ENCODE data around the gene CCT8.

The CCT8 gene

DNA sequence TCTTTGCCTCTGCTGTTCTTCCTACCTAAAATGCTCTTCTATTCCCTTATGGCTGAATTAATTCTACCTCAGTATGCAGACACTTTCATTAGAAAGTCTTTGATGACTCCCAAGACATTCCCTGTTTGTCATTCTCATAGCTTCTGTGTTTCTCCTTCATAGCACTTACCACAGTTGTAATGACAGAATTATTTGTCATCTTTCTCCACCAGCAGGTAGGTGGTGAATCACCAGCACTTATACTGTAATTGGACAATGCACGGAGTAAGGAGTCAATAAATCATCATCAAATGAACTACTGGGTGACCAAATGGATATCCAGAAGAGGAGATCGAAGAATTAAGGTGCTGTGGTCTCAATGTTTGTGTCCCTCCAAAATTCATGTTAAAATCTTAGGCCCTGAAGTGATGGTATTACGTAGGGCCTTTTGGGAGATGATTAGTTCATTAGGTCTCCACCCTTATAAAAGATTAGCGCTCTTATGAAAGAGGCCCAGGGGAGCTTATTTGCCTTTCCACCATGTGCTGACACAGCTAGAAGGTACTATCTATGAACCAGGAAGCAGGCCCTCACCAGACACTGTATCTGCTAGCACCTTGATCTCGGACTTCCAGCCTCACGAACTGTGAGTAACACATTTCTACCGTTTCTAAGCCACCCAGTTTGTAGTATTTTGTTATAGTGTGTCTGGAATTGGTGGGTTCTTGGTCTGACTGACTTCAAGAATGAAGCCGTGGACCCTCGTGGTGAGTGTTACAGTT is 2.4 kb upstream of the CCT8 start:
- H3K9me3 ChIP-seq (ENCODE audit: control insufficient read depth, low read depth, low read length), result no peaks in the 10 kb centered on the region
- H3K4me1 ChIP-seq (ENCODE audit: control insufficient read depth, low read depth, low read length), result peaks cover 5% of the 10 kb centered on the region
- H3K27ac ChIP-seq (ENCODE audit: low read length), result no peak overlapping the region
- no peak overlapping the region for H3K4me3 ChIP-seq (ENCODE audit: low read length)
- no peaks in the 10 kb centered on the region for H3K36me3 ChIP-seq (ENCODE audit: control insufficient read depth, low read depth, low read length)
- H3K9ac ChIP-seq (ENCODE audit: low read length), result no peak overlapping the region
- H3K27me3 ChIP-seq (ENCODE audit: control insufficient read depth, insufficient read depth, low read length), result no peaks in the 10 kb centered on the region

GRCh38 chr21:29074783-29075182 is 1.3 kb upstream of the CCT8 start:
- Histone ChIP-seq H3K4me3 (ENCODE audit: low read length) (no peak overlapping the region), H3K9ac (ENCODE audit: low read length) (no peak overlapping the region), H3K4me1 (ENCODE audit: control insufficient read depth, low read depth, low read length) (peaks cover 5% of the 10 kb centered on the region), H3K27ac (ENCODE audit: low read length) (no peak overlapping the region), H3K27me3 (ENCODE audit: control insufficient read depth, insufficient read depth, low read length) (no peaks in the 10 kb centered on the region), H3K9me3 (ENCODE audit: control insufficient read depth, low read depth, low read length) (no peaks in the 10 kb centered on the region), H3K36me3 (ENCODE audit: control insufficient read depth, low read depth, low read length) (peaks cover 7% of the 10 kb centered on the region)

DNA sequence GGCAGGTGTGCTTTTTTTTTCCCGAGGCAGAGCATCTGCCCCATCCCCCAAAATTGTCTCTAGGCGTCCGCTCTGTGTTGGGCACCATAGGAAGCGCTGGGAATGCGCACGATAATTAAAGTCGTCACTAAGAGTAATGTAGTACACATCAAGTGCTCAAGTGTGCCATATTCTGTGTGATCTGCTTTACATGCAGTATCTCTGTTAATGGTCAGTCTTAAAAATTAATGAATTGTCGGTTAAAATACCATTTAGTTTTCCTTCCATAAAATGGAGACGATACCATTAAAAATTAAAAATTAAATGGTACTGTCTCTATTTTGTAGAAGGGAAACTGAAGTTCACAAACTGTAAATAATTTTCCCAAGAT is 544 bp upstream of the CCT8 start:
- H3K9ac ChIP-seq (ENCODE audit: low read length), result peak overlapping the region; percentile 99
- H3K27me3 ChIP-seq (ENCODE audit: control insufficient read depth, insufficient read depth, low read length), result no peaks in the 10 kb centered on the region
- peaks cover 14% of the 10 kb centered on the region for H3K36me3 ChIP-seq (ENCODE audit: control insufficient read depth, low read depth, low read length)
- peak overlapping the region; percentile 91 for H3K27ac ChIP-seq (ENCODE audit: low read length)
- peak overlapping the region; percentile 100 for H3K4me3 ChIP-seq (ENCODE audit: low read length)
- no peaks in the 10 kb centered on the region for H3K9me3 ChIP-seq (ENCODE audit: control insufficient read depth, low read depth, low read length)
- peaks cover 5% of the 10 kb centered on the region for H3K4me1 ChIP-seq (ENCODE audit: control insufficient read depth, low read depth, low read length)

DNA sequence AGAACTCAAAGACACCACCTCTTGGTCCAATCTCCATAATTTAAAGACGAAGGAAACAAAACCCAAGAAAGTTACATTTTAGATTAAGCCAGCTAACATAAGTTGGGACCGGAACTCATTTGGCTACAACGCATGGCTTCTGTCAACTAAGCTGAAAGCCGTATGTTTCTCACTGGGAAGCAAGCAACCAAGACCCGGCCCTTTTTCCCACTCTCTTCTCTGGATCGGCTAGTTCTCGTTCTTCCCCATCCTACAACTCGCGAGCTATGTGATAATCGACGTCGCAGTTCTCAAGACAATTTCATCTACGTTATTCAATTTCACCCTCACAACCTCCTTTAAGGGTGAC is 601 bp downstream of the CCT8 start:
- peak overlapping the region; percentile 99 for H3K9ac ChIP-seq (ENCODE audit: low read length)
- H3K4me3 ChIP-seq (ENCODE audit: low read length), result peak overlapping the region; percentile 100
- no peaks in the 10 kb centered on the region for H3K9me3 ChIP-seq (ENCODE audit: control insufficient read depth, low read depth, low read length)
- peaks cover 24% of the 10 kb centered on the region for H3K36me3 ChIP-seq (ENCODE audit: control insufficient read depth, low read depth, low read length)
- H3K27me3 ChIP-seq (ENCODE audit: control insufficient read depth, insufficient read depth, low read length), result no peaks in the 10 kb centered on the region
- H3K27ac ChIP-seq (ENCODE audit: low read length), result peak overlapping the region; percentile 92
- peaks cover 5% of the 10 kb centered on the region for H3K4me1 ChIP-seq (ENCODE audit: control insufficient read depth, low read depth, low read length)

DNA sequence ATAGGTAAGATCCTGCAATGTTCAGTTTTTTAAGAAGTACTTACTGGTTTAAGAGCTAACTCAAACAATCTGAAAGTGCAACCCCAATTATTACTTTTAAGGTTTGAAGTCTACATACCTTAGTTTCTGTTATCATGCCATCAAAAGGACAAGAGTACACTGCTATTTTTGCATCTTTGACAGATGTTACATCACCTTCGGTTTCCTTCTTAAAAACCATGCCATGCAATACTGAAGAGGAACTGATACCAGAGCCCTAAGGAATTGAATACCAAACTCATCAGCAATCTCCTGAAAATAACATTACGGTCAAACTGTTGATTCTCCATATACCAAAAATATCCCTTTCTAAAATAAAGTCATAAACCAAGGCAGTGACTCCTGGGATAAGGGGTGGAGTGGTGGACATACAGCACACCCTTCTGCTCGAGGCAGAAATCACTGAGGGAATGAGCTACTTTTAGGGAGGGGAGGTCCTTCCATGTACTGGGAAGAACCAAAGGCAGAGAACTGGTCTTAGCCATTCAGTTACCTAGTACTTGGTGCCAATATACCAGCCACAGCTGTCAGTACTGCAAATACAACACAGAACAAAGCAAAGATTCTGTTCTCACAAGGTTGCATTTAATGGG is 8.5 kb downstream of the CCT8 start:
- H3K9me3 ChIP-seq (ENCODE audit: control insufficient read depth, low read depth, low read length), result no peaks in the 10 kb centered on the region
- H3K27me3 ChIP-seq (ENCODE audit: control insufficient read depth, insufficient read depth, low read length), result no peaks in the 10 kb centered on the region
- H3K4me3 ChIP-seq (ENCODE audit: low read length), result no peak overlapping the region
- no peaks in the 10 kb centered on the region for H3K4me1 ChIP-seq (ENCODE audit: control insufficient read depth, low read depth, low read length)
- H3K9ac ChIP-seq (ENCODE audit: low read length), result no peak overlapping the region
- H3K36me3 ChIP-seq (ENCODE audit: control insufficient read depth, low read depth, low read length), result peaks cover 95% of the 10 kb centered on the region
- H3K27ac ChIP-seq (ENCODE audit: low read length), result no peak overlapping the region

DNA sequence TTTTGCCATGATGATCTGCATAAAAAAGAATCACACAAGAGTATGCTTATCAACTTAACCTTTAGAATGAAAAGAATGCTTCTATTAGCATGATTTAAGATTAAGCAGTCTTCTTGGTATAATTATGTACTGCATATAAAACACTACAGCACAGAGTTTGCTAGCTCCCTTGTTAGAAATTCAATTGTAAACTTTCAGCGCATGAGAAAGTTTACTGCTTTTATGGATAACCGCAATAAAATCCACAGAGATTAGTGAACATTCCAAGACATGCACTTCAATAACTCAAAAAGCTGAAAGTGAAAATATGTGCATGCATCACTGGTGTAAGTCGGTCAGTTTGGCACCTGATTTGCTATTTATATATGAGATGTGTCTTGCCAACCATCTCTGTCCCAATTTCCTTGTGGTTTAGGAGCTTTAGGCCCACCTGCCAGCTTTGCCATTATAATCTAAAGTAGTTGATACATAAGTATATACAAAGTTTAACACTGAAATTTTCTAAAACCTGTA is 16.9 kb downstream of the CCT8 start:
- H3K4me3 ChIP-seq (ENCODE audit: low read length), result no peak overlapping the region
- peaks cover 74% of the 10 kb centered on the region for H3K36me3 ChIP-seq (ENCODE audit: control insufficient read depth, low read depth, low read length)
- no peak overlapping the region for H3K9ac ChIP-seq (ENCODE audit: low read length)
- H3K4me1 ChIP-seq (ENCODE audit: control insufficient read depth, low read depth, low read length), result no peaks in the 10 kb centered on the region
- no peaks in the 10 kb centered on the region for H3K9me3 ChIP-seq (ENCODE audit: control insufficient read depth, low read depth, low read length)
- H3K27me3 ChIP-seq (ENCODE audit: control insufficient read depth, insufficient read depth, low read length), result no peaks in the 10 kb centered on the region
- no peak overlapping the region for H3K27ac ChIP-seq (ENCODE audit: low read length)

- Histone ChIP-seq H3K9ac (ENCODE audit: low read length) (no peak overlapping the region), H3K9me3 (ENCODE audit: control insufficient read depth, low read depth, low read length) (no peaks in the 10 kb centered on the region), H3K27ac (ENCODE audit: low read length) (no peak overlapping the region), H3K4me1 (ENCODE audit: control insufficient read depth, low read depth, low read length) (no peaks in the 10 kb centered on the region), H3K36me3 (ENCODE audit: control insufficient read depth, low read depth, low read length) (peaks cover 73% of the 10 kb centered on the region), H3K4me3 (ENCODE audit: low read length) (no peak overlapping the region), H3K27me3 (ENCODE audit: control insufficient read depth, insufficient read depth, low read length) (no peaks in the 10 kb centered on the region)
These were observed 17.4 kb downstream of the CCT8 start for GRCh38 chr21:29056005-29056404.

GRCh38 chr21:29055080-29055479 is 18.4 kb downstream of the CCT8 start:
- H3K9ac ChIP-seq (ENCODE audit: low read length), result no peak overlapping the region
- H3K36me3 ChIP-seq (ENCODE audit: control insufficient read depth, low read depth, low read length), result peaks cover 73% of the 10 kb centered on the region
- no peak overlapping the region for H3K4me3 ChIP-seq (ENCODE audit: low read length)
- no peaks in the 10 kb centered on the region for H3K27me3 ChIP-seq (ENCODE audit: control insufficient read depth, insufficient read depth, low read length)
- no peaks in the 10 kb centered on the region for H3K9me3 ChIP-seq (ENCODE audit: control insufficient read depth, low read depth, low read length)
- H3K27ac ChIP-seq (ENCODE audit: low read length), result no peak overlapping the region
- no peaks in the 10 kb centered on the region for H3K4me1 ChIP-seq (ENCODE audit: control insufficient read depth, low read depth, low read length)

GRCh38 chr21:29053656-29054055 is 19.8 kb downstream of the CCT8 start:
- peaks cover 73% of the 10 kb centered on the region for H3K36me3 ChIP-seq (ENCODE audit: control insufficient read depth, low read depth, low read length)
- H3K27me3 ChIP-seq (ENCODE audit: control insufficient read depth, insufficient read depth, low read length), result no peaks in the 10 kb centered on the region
- H3K4me3 ChIP-seq (ENCODE audit: low read length), result no peak overlapping the region
- no peak overlapping the region for H3K27ac ChIP-seq (ENCODE audit: low read length)
- H3K4me1 ChIP-seq (ENCODE audit: control insufficient read depth, low read depth, low read length), result no peaks in the 10 kb centered on the region
- H3K9me3 ChIP-seq (ENCODE audit: control insufficient read depth, low read depth, low read length), result no peaks in the 10 kb centered on the region
- H3K9ac ChIP-seq (ENCODE audit: low read length), result no peak overlapping the region

DNA sequence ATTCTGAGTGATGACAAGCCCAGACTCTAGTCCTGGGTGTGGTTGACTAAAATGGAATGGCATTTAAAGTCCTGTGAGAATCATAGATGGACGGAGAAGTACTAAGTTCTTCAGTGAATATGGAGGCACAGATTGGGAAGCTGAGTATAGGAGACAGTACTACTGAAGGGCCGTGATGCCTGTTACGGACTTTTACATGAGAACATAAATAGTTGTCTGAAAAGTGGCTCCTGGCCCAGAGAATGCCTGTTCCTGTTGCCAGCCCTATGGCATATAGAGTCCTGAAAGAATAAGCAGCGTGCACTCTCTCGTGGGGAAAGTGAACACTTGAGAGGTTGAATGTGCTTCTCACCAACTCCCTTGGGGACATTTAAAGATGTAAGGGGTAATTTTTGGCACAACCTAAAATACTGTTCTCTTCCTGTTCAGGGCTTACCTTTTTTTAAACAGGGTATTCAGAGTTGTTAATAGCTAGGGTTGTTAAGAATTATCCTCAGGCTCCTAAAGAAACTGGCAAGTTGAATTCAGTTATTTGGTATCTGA is 20.4 kb downstream of the CCT8 start:
- Histone ChIP-seq H3K9ac (ENCODE audit: low read length) (no peak overlapping the region), H3K27me3 (ENCODE audit: control insufficient read depth, insufficient read depth, low read length) (no peaks in the 10 kb centered on the region), H3K9me3 (ENCODE audit: control insufficient read depth, low read depth, low read length) (no peaks in the 10 kb centered on the region), H3K4me1 (ENCODE audit: control insufficient read depth, low read depth, low read length) (no peaks in the 10 kb centered on the region), H3K27ac (ENCODE audit: low read length) (no peak overlapping the region), H3K4me3 (ENCODE audit: low read length) (no peak overlapping the region), H3K36me3 (ENCODE audit: control insufficient read depth, low read depth, low read length) (peaks cover 70% of the 10 kb centered on the region)

- H3K9ac ChIP-seq (ENCODE audit: low read length), result no peak overlapping the region
- H3K27ac ChIP-seq (ENCODE audit: low read length), result no peak overlapping the region
- H3K4me1 ChIP-seq (ENCODE audit: control insufficient read depth, low read depth, low read length), result no peaks in the 10 kb centered on the region
- H3K36me3 ChIP-seq (ENCODE audit: control insufficient read depth, low read depth, low read length), result peaks cover 70% of the 10 kb centered on the region
- H3K27me3 ChIP-seq (ENCODE audit: control insufficient read depth, insufficient read depth, low read length), result no peaks in the 10 kb centered on the region
- no peaks in the 10 kb centered on the region for H3K9me3 ChIP-seq (ENCODE audit: control insufficient read depth, low read depth, low read length)
- no peak overlapping the region for H3K4me3 ChIP-seq (ENCODE audit: low read length)
These were observed 21.2 kb downstream of the CCT8 start for GRCh38 chr21:29052224-29052623.

DNA sequence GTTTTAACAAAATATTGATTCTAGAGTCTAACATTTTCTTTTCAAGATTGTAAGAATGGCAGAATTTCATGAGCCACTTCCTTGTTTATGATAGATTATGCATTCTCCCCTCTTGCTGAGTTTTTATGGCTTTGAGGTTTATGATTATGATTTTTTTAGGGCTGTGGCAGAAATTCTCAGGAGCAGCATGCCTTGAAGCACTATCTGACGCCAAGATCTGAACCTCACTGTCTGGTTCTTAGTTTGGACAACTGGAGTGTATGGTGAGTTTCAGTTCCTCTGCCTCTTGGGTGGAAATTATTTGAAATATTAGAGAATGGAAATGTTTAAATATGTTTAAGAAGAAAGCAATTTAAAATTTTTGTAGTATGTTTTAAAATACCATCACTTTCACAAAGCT is 38.8 kb downstream of the CCT8 start:
- peaks cover 77% of the 10 kb centered on the region for H3K36me3 ChIP-seq (ENCODE audit: control insufficient read depth, low read depth, low read length)
- H3K9ac ChIP-seq (ENCODE audit: low read length), result no peak overlapping the region
- no peak overlapping the region for H3K27ac ChIP-seq (ENCODE audit: low read length)

More for the DNA sequence above, 38.8 kb downstream of the CCT8 start:
- H3K27me3 ChIP-seq (ENCODE audit: control insufficient read depth, insufficient read depth, low read length), result no peaks in the 10 kb centered on the region
- H3K4me3 ChIP-seq (ENCODE audit: low read length), result no peak overlapping the region
- H3K4me1 ChIP-seq (ENCODE audit: control insufficient read depth, low read depth, low read length), result no peaks in the 10 kb centered on the region
- H3K9me3 ChIP-seq (ENCODE audit: control insufficient read depth, low read depth, low read length), result no peaks in the 10 kb centered on the region

All from iPS-18a (cell line).